NCI-H187 (cell line): Measurements from ENCODE around the gene NDST3.

Experiments used
- DNase-seq, 2 experiments: peaks; one replicate each; lab custom pipeline; 2025; lab: John Stamatoyannopoulos, UW

The NDST3 gene

DNA sequence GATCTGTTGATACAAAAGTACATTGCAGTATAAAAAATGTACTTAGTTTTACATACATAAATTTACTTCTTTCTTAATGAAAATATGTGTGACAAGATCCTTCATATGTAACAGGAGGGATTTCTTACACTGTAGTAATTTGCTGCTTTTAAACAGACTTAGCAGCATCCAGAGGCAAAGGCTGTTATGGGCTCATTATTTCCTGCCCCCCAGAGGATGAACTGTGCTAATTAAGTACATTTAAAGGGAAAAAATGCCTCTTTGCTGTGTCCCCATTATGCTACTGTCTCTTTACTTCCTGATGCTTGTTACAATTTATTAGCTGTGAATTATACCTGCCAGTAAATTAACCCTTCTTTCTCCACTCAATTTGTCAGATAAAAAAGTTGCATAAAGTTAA lies 47.1 kb downstream of the NDST3 start:
- DNase-seq = no peak

DNA sequence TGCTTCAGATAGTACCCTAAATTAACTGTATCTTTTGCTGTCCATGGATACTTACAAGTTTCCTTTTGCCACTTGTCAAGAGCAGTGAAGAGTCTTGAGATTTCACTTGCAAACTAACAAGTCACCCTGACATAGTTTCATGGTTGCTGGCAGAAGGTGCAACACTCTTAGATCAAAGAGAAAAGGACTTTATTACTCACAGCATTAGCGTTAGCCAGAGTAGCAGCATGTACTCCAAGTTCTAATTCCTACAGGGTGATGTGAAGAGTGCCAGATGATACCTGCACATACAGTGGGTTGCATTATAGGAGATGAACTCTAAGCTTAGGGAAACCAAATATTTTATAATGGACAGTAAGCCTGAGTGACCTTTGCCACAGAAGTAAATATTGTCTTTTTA lies 47.9 kb downstream of the NDST3 start:
- no peak for DNase-seq

DNA sequence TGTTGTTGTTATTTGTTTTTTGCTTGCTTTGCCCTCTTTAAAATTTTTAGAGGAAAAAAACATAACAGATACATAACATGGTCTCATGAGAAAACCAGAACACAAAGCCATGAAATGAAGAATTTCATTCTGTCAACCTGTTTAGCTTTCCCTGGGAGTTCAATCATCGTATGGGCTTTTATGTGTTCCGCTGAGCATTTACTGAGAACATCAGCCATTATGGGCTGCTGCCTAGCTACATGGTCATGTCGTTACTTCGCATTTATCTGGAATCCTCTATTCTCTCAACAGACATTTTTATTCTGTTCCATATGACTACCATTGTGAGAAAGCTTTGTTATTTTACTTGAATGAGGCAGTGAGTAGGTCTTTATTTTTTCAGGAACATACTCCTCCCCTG lies 51.4 kb downstream of the NDST3 start:
- DNase-seq = no peak

DNA sequence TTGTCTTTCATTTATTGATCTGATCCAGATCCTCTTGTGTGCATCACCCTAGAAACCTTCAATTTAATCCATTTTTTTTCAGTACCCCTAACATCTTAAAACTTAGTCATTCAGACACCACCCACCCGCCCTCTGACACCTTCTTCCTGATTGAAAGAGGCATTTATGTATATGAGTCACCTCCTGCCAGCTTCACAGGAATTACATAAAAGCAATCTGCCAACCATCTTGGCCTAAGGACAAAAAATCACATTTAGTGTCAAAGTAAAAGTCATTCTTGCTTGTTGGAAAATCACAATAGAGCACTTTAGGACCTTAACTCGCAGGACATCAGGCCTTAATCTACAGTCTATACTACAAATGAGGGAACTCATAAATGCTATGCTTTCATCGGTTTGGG lies 52.1 kb downstream of the NDST3 start:
- no peak for DNase-seq

DNA sequence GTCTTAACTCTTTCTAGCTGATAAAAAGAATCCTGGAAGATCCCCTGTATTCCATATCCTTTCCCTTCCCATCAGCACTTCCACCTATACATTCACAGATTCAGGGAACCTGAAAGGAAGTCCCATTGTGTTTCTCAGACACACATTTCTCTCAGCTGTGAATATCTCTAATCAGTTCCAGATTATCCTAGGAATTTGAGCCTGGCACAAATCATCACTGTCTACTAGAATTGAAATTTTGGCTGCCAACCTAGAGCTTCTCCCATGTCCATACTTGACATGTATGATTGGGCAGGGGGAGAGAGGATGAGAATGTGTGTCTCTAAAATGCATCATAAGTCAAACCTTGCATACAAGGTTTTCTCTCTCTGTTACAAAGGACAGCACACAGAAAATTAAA lies 53.1 kb downstream of the NDST3 start:
- DNase-seq = no peak

DNA sequence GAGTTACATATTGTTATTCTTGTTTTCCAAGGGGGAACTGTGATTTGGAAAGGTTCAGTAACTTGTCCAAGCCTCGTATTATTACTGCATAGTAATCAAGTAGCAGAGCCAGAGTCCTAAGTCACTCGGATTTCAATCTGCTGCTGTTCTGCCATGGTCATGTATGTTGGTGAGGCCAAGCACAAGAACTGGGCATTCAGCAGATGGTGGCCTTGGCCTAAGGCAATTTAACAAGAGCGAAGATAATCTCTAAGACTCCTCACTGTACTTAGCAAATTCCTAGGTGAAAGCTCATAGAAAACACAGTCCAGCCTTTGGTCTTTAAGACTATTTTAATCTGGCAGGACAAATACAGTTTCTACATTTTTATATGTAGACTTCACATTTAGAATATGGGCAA lies 64.8 kb downstream of the NDST3 start:
- DNase-seq = no peak

DNA sequence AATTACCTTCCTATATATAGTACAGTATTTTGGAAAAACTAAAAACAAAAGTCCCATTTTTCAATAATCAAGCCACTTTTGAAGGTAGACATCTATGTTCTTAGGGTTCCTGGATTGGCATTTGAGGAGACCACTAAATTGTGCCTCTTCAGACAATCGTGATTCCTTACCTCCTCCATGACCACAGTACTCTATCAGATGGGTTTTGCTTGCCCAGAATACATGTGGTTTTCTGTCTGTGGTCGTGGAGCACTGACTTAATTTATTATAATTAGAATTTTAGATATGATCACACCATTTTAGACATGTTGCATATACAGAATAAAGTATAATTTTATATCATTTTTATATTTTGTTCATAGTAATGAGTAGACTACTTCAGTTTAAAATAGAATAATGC lies 67.9 kb downstream of the NDST3 start:
- no peak for DNase-seq

DNA sequence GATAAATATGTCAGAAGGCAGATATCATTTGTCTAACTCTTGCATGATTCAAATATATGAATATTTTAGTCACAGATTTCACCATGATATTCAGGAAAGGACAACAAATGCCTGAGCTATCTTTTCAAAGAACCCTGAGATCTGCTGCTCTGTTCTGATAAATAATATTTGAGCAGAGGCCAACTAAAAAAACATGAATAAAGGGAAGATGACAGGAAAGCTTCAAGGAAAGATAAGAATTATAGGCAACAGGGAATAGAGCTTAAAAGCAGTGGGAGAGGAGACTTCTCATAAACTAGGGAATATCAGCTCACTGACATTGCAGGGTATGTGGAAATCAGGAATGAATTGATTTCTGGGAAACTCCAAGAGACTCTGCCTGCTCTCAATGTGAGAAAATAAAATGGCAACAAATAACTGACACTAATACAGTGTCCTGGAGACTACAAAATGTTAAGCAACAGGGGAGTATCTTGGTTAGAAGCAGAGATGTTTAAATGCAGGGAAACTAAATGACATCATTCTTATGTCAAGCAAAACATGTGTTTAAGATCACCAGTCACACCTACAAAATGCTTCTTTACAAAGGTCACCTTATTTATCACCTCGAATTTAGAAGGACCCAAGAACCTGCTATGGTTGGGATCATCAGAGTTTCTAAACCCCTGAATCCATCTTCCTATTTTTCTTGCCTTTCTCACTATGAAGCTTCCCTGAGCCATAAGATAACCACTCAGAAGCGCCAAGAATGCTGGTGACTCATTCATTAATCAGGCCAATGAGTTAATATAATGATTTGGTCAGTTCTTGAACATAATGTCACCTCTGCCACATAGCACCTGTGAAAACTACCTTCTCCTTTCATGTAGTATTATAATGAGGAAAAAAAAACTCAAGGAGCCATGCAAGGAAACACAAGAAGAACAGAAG lies 78.1 kb downstream of the NDST3 start:
- DNase-seq = no peak

DNA sequence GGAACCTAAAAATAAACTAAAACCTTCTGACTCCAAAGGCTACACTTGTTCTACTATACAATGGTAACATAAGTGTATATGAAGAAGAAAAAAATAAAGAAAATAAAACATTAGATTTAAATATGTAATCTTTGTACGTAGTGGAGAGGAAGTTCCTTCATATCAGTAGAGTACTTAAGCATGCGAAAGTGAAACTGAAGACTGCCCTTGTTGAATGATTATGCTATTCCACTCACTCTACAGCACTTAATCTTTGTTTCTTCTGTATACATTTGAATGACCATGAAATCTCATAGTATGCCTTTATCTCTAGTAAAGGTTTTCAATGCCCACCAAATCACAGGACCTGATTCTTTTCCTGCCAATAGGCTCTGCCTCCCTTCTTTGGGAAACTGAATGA lies 78.9 kb downstream of the NDST3 start:
- DNase-seq = no peak

DNA sequence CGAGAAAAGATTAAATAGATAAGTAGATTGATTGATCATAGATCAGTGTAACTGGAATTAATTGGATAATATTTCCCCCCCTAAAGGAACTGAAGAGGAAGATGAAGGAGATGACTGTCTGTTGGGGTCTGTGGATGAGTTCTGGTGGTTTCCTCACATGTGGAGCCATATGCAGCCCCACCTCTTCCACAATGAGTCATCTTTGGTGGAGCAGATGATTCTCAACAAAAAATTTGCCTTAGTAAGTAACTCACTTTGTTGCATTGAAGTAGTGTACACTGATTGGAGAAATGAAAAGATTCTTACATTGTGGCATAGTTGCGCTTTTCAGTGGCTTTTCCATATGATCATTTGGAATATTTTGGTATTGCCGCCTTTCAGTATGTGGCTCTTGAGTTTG lies 80.4 kb downstream of the NDST3 start:
- DNase-seq = no peak

DNA sequence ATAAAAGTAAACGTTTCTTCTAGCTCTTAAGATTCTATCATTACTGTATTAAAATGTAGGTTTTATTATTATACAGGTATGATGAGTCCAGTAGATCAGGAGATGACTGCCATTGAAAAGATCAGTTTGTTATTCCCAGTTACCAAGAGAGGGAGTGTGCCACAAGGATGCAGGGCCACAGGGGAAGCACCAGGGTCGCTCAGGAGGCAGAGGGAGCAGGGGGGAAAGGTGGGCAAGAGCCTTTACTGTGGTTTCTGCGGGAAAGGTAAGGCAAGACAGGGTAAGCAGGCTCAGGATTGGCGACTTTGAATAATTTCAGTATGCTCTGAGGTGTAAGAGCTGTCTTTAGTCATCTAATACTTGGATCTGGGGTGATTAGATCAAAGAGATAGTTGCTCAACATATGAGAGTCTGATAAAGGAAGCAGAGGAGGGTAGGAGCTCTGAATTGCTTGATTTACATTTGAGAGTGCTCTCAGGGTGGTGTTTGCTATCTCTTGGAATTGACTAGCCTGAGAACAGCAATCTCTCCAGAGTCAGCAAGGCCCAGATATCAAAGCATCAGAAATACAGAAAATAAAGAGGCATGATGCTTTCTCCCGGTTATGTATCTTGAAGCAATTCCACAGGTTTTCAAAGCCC lies 86.0 kb downstream of the NDST3 start:
- DNase-seq = no peak

DNA sequence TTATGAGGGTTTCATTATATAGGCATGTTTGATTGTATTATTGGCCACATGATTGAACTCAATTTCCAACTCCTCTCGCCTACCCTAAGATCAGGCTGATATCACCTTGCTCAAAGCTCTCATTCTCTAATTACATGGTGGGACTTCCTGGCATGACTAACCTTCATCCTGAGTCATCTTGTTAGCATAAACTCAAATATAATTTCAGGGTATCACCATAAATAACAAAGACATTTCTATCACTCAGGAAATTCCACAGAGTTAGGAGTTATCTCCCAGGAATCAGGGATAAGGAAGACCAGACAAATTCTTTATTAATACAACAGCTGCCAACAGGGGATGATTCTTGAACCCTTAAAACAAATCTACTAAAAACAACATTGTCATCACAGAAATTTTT lies 90.7 kb downstream of the NDST3 start:
- DNase-seq = no peak

DNA sequence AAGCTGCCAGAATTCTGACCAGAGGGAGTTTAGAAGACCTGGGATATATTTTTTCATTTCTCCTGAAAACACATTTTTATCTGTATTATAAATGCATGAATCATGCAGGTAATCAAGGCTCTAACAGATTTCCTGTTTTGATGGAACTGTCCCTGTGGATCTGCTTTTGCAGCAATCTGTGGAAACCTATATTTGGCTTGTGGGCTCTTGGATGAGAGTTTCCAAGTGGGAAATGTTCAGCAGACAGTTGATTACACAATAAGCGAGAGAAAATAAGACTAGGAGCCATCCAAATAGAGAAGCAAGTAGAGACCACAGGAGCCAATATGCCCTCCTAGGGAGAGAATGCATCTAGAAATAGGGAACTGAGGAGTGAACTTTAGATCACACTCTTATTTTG lies 105.0 kb downstream of the NDST3 start:
- DNase-seq = no peak

DNA sequence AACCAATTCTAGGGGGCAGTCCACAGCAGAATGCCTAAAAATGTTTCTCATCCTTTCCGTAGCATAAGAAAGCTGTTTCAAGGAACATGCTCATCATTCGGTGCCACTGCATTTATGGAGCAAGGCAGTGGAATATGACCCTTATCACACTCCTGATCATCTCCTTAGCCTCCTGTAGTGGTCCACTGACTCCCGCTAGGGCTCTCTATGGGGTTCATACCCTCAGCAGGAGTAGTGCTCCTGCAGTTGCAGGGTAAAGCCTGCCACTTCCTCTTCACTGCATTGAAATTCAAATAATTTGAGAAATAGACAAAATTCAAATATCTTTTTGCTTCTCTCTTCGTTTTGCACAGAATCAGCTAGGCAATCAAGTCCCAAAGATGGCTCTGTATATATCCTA lies 107.0 kb downstream of the NDST3 start:
- no peak for DNase-seq

DNA sequence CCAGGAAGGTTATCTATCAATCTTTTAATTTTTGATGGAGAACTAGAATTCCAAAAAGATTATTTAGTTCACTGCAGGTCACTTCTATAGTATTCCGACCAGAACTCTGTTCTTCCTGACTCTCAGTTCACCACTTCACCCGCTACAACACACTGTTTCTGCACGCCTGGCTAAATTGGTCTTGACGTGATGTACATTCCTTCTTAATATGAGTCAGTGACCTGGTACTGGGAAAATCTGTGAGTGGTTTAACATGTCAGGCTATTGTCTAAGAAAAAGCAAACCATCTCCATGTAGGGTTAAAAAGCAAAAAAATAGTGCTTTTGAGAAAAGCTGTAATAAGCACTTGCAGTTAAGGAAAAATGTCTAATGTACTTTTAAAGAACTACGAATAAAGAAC lies 120.4 kb downstream of the NDST3 start:
- DNase-seq = no peak

DNA sequence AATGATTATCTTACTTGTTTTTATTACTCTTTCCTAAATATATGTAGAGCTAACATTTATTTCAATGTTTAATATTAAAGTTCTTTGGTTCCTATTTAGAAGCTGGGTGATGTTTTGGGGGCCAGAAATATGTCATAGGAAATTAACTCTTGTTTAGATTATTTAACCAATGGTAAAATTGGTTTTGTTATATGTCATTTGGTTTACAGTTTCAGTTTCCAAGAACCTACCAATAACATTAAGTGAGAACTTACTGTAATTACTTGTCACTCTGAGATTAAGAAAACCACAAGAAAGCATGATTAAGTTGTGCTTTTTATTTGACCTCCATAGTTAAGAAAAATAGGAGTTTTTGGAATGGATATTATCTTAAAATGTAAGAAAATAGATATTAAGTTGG lies 121.2 kb downstream of the NDST3 start:
- DNase-seq = no peak

DNA sequence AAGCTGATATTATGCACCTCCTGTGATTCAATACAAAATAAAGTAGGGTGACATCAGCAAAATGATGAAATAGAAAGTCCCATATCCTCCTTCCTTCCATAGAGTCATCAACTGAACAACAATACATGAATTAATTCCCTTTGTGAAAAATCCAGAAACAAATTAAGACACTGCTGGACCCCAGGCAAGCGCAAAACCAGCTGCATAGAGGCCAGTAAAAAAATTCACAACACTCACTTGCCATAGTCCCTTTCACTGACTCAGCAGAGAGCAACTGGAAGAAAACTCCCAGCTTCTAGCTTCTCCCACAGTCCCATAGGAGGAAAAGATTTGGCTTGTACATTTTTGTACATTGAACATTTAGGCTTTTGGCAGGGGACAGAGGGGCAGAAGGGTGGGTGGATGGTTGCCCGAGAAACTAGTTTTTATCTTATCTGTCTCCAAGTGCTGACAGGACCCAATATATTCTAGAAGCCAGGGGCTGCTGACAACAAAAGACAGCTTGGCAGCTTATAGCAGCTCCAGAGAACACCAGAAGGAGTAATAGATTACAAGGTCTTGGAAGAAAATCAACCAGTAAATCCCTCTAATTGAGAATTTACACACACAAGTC lies 124.6 kb downstream of the NDST3 start:
- no peak for DNase-seq

DNA sequence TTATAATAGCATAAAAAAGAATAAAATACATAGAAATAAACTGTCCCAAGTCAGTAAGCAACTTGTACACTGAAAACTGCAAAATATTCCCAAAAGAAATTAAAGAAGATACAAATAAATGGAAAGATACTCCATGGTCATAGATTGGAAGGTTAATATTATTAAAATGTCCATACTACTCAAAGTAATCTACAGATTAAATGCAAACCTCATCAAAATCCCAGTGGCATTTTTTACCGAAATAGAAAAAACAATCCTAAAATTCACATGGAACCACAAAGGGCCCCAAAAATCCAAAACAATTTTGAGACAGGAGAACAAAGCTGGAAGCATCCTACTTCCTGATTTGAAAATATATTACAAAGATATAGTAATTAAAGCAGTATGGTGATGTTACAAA lies 133.0 kb downstream of the NDST3 start:
- DNase-seq = no peak

DNA sequence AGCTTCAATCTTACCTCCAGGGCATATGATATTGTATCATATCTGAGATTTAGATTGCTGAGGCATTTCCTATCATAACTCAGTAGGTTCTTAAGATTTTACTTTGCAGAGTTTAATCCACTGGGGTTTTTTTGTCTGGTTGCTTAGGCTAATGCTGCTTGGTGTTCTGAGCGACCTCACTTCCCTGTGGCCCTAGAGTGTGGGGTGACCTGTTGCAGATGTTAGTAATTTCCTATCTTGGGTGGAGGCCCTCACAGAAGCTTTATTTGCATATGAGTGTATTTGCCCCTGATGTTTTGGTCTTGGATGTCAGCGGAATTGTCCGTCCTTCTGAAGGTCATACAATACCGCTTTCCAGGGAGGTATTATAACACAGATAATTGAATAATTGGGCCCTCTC lies 137.1 kb downstream of the NDST3 start:
- DNase-seq = no peak

DNA sequence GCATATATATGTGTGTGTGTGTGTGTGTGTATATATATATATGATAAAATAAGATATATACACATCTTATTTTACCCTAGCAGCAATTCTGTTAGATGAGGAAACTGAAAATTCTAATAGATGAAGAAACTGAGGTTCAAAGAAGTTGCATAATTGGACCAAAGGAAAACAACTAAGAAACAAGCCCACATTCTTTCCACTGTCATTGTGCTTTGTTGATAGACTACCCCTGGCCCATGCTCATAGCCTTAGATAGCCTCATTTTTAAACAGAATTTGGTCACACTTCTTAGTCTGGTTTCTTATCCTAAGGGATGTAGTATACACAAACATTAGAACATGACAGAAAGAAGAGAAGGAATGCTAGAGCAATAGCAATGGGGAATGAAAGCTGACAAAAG lies 138.8 kb downstream of the NDST3 start:
- no peak for DNase-seq

DNA sequence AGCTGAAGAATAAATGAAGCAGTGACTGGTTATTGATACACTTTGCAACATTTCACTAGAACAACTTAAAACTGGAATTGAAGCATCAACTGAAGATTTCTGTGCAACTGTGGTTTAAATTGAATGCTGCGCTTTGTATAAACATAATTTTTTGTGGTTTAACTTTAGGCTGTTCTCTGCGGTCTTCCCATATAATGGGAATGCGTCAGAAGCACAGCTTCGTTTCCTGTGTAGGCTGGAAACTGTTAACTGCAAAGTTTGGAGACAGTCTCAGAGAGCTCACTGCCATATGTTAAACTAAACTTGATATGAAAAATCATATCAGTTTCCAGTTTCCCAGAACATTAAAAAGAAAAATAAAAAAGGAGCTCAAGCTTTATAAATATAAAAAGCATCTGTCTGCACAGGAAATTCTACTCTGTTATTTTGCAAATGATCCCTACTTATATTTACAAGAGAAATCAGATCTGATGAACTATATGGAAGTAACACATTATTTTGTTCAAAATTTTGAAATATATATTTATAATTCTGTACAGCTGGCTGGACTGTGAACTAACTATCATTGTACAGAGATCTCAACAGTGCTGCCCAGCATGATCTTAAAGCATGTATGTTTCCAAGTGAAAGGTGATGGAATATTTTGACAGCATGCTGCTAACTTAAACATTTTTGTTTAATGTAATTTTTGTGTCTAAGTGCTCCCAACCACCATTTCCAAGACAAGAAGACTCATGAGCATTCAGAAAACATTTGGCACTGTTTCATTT lies 139.9 kb downstream of the NDST3 start:
- DNase-seq = no peak

DNA sequence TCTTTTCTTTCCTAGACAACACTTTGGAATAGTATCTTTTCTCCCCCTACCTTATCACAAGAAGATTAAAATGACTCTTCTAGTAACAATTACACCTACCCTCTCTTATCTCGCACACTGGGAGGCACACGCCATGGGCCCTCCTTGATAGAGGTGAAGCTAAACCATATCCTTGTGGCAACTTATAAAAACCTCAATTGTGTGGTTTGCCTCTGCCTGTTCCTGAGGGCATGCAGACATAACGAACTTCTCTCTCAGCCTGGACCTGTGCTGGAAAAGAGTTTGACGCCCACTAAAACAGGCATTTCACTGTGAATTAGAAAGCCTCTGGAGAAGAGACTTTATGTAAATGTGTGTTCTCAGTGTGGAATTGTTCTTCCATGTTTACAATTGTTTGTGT lies 141.2 kb downstream of the NDST3 start:
- no peak for DNase-seq

DNA sequence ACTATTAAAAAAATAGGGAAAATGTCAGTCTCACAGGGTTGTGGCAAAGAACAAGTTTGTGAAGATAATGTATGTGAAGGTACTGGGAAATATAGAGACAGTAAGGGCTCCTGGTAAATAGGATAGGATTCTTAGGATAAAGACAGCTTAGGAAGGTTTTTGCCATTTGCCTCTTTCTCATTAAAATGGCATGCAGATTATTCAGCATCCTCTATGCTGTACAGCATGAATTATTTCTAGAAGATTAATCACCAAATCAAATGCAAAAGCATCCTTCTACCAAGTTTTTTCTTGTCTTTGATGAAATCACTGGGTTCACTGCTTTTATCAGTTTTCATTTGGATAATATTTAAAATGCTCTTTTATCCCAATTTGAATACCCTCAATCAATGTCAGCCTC lies 142.8 kb downstream of the NDST3 start:
- DNase-seq = no peak
